AG09319 (cell line): ENCODE data around the gene SLC27A4.

Source experiments
- DNase-seq: peaks from one replicate; pipeline ENCODE4 v3.0.0-alpha.2; 2010; ENCODE audit warnings: low read depth; ENCODE audit errors: extremely low read depth
- TF ChIP-seq, protein P1 (sequence below): IDR thresholded peaks from 2 replicates; pipeline ENCODE4 v1.5.1; 2011; ENCODE audit warnings: low read depth, mild to moderate bottlenecking, inconsistent platforms, low read length, moderate library complexity

The SLC27A4 gene

DNA sequence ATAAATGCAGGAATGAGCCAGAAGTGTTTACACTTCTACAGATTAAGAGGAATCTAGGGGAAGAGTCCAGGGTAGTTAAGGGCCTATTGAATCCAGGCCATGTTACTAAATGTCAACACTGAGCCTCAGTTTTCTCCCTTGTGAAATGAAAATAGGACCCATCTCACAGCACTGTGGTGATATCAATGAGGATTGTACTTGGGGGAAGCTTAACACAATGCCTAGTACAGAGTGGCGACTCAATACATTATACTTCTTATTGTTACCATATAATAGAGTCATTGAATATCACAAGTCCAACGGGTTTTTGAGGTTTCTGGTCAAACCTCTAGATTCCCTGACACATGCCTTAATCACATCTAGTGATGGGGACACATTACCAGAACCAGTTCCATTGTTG is 22.7 kb upstream of the SLC27A4 start:
- DNase-seq: no peak
- TF ChIP-seq, protein P1, sequence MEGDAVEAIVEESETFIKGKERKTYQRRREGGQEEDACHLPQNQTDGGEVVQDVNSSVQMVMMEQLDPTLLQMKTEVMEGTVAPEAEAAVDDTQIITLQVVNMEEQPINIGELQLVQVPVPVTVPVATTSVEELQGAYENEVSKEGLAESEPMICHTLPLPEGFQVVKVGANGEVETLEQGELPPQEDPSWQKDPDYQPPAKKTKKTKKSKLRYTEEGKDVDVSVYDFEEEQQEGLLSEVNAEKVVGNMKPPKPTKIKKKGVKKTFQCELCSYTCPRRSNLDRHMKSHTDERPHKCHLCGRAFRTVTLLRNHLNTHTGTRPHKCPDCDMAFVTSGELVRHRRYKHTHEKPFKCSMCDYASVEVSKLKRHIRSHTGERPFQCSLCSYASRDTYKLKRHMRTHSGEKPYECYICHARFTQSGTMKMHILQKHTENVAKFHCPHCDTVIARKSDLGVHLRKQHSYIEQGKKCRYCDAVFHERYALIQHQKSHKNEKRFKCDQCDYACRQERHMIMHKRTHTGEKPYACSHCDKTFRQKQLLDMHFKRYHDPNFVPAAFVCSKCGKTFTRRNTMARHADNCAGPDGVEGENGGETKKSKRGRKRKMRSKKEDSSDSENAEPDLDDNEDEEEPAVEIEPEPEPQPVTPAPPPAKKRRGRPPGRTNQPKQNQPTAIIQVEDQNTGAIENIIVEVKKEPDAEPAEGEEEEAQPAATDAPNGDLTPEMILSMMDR: no peak

DNA sequence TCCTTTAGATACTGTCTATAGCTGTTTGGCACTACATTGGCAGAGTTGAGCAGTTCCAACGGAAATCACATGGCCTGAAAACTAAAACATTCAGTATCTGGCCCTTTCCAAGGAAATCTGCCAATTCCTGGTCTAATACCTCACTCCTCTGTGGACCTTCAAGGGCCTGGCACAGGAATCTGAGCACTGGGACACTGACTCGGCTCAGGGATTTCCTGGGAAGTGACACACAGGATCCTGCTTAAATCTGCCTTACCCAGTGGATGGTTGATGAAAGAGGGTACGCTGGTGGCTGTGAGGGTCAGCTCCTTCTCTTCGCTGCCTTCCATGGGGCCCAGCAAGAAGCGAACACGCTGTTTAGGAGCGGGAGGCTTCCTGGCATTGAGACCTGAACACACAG is 19.0 kb upstream of the SLC27A4 start:
- no peak for DNase-seq
- TF ChIP-seq, protein P1: no peak

DNA sequence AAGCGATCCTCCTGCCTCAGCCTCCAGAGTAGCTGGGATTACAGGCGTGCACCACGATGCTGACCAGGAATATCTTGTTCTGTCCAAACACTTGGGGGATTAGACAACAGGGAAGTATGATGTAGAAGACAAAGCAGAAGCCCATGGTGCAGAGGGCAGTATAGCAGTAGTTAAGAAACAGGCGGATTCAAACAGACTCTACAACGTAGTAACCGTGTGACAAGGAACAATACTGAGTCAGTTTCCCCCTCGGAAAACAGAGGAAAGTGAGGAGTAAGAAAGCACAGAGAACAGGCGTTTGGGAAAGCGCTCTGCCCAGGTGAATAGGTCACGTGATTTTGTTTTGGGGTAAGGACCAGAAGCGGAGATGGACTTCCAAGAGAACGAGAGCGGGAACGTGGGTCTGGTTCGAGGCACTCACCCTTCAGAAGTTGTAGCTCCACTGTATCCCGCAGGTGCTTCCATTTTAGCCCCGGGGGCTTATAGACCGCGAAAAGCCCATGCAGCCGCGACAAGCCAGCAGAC is 18.4 kb upstream of the SLC27A4 start:
- TF ChIP-seq, protein P1: no peak
- DNase-seq: no peak

DNA sequence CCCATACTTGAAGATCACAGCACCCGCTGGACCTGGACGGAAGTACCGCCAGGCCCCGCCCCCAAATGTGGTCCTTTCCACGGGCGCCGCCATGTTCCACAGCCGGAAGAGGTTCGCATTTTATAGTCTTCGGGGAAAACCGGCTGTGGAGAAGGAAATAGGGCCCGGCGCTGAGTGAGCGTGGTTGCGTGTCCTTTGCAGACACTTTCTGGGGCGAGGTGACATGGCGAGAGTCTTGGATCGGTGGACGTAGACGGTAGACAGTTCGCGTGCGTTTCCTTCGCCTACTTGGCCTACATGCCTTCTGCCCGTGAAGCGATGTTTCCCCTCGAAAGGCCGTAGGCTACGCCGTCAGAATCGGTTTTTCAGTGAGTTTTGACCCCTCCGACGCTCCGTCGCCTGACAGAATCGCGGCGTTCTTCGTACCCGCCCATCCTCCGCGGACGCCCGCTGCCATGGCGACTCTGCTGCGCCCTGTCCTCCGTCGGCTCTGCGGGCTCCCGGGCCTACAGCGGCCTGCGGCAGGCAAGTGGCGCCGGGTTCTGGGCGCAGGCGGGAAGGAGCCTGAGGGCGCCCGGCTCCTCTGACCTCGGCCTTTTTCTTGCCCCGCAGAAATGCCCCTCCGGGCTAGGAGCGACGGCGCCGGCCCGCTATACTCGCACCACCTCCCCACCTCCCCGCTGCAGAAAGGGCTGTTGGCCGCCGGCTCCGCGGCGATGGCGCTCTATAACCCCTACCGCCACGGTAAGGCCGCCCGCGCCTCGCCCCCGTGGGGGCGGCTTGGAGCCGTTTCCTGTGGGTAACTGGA is 17.7 kb upstream of the SLC27A4 start, which contains the start of the genes COQ4 and TRUB2:
Gene COQ4, plus strand, starts transcription at position 436 of the 808 bp plus-strand sequence. Its CDS starts 20 bp downstream, at position 456.
Gene TRUB2, minus strand, starts transcription at position 44 of the 808 bp plus-strand sequence. Its CDS starts 39 bp downstream, at position 5.
- TF ChIP-seq, protein P1: no peak
- DNase-seq: peak; percentile 75

DNA sequence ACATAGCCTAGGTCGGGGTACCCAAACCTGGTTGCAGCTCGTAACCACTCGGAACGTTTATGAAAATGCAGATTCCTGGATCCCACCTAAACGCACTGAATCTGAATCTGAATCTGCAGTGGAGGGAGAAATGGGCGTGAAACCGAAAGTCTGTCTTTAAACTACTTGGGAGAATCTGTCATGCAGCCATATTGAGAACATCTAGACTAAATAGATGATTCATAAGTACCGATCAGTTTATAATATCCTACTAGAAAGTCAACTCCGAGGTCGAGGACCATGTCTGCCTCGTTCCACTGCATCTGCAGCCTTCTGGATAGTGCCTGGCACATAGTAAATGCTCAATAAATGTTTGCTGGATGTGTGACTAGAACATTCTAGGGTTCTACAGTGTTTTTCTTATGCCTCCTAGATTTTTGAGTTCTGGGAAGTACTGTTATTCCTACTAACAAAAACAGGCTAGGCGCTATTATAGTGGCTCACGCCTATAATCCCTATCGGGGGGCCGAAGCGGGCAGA is 17.1 kb upstream of the SLC27A4 start:
- DNase-seq: no peak
- TF ChIP-seq, protein P1: no peak

DNA sequence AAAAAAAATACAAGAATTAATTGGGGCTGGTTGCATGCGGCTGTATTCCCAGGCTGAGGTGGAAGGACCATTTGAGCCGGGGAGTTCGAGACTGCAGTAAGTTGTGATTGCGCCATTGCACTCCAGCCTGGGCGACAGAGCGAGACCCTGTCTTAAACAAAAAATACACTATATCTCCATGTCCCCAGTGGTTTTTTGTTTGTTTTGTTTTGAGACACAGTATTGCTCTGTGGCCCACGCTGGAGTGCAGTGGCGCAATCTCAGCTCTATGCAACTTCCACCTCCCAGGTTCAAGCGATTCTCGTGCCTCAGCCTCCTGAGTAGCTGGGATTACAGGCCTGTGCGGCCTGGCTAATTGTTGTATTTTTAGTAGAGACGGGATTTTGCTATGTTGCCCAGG is 16.5 kb upstream of the SLC27A4 start:
- TF ChIP-seq, protein P1: no peak
- no peak for DNase-seq

DNA sequence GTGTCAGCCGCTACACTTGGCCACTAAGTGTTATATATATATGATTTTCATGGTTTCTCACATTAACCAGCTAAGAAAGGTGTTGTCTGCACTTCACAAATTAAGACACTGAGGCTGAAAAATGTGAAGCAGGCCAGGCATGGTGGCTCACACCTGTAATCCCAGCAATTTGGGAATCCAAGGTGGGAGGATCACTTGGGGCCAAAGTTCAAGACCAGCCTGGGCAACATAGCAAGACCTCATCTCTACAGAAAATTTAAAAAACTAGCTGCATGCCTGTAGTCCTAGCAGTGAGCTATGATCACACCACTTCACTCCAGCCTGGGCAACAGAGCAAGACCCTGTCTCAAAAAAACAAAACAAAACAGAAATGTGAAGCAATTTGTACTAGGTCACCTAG is 15.9 kb upstream of the SLC27A4 start:
- DNase-seq: no peak
- TF ChIP-seq, protein P1: no peak
